Chondrocyte (in vitro differentiated cells): ENCODE results near the gene ACTR6. TPM values are rescaled to one million over a fixed set of nuclear protein-coding genes. Genes with fewer than 3 reads are reported as not detected.
A peak's percentile ranks its signal among the peaks of the same experiment; 100 is the strongest.

Experiments used
- DNase-seq: peaks from one replicate; pipeline ENCODE4 v3.0.0; 2021; ENCODE audit warnings: mixed read lengths, low spot score
- H3K27ac Mint-ChIP-seq: one replicate; pipeline ENCODE4 v1.8.0; 2021; ENCODE audit warnings: mild to moderate bottlenecking, moderate library complexity, mixed read lengths; ENCODE audit not compliant: unreplicated experiment
- H3K27me3 Mint-ChIP-seq: 2 replicates; pipeline ENCODE4 v1.8.0; 2021; ENCODE audit warnings: low read depth, mixed read lengths
- H3K36me3 Mint-ChIP-seq: 2 replicates; pipeline ENCODE4 v1.8.0; 2021; ENCODE audit warnings: low read depth, mixed read lengths
- H3K4me1 Mint-ChIP-seq: 2 replicates; pipeline ENCODE4 v1.8.0; 2021; ENCODE audit warnings: low read depth, mild to moderate bottlenecking, mixed read lengths
- H3K4me3 Mint-ChIP-seq: one replicate; pipeline ENCODE4 v1.8.0; 2021; ENCODE audit warnings: mild to moderate bottlenecking, moderate library complexity, mixed read lengths; ENCODE audit not compliant: unreplicated experiment
- H3K9me3 Mint-ChIP-seq: 2 replicates; pipeline ENCODE4 v1.8.0; 2021; ENCODE audit warnings: low read depth, mixed read lengths
- CTCF ChIP-seq: fragments of 200-600 bp; sonication (generic); IDR thresholded peaks from 2 replicates; pipeline ENCODE4 v1.5.0; 2021; ENCODE audit warnings: antibody characterized with exemption, mild to moderate bottlenecking, moderate library complexity
- total RNA-seq: library from RNA; stranded (reverse); gene quantifications from 3 replicates; pipeline ENCODE4 v1.2.1, GENCODE V29; 2021

Gene ACTR6
- total RNA-seq, 1 donor from 2014 or later, result 20.7 TPM

- Mint-ChIP-seq H3K36me3 (no peaks in the 10 kb centered on the region), H3K9me3 (no peaks in the 10 kb centered on the region), H3K27me3 (no peaks in the 10 kb centered on the region), H3K27ac (peak overlapping the region; percentile 90), H3K4me3 (peak overlapping the region; percentile 94), H3K4me1 (peaks cover 18% of the 10 kb centered on the region)
- no peak for DNase-seq
- no peak for TF ChIP-seq CTCF
These were observed 1.2 kb downstream of the ACTR6 start for GRCh38 chr12:100201604-100202423.

GRCh38 chr12:100207311-100207710, 6.7 kb downstream of the ACTR6 start:
- TF ChIP-seq CTCF, result no peak
- H3K27ac Mint-ChIP-seq, result no peak overlapping the region
- H3K36me3 Mint-ChIP-seq, result peaks cover 18% of the 10 kb centered on the region
- no peaks in the 10 kb centered on the region for H3K9me3 Mint-ChIP-seq
- H3K4me1 Mint-ChIP-seq, result no peaks in the 10 kb centered on the region
- no peak overlapping the region for H3K4me3 Mint-ChIP-seq
- no peaks in the 10 kb centered on the region for H3K27me3 Mint-ChIP-seq
- no peak for DNase-seq

- Mint-ChIP-seq H3K9me3 (no peaks in the 10 kb centered on the region), H3K4me1 (no peaks in the 10 kb centered on the region), H3K36me3 (peaks cover 21% of the 10 kb centered on the region), H3K27me3 (no peaks in the 10 kb centered on the region), H3K4me3 (no peak overlapping the region), H3K27ac (no peak overlapping the region)
- no peak for DNase-seq
- no peak for TF ChIP-seq CTCF
These were observed 8.2 kb downstream of the ACTR6 start for GRCh38 chr12:100208834-100209233.

- Mint-ChIP-seq H3K4me3 (no peak overlapping the region), H3K4me1 (no peaks in the 10 kb centered on the region), H3K36me3 (peaks cover 31% of the 10 kb centered on the region), H3K27me3 (no peaks in the 10 kb centered on the region), H3K9me3 (no peaks in the 10 kb centered on the region), H3K27ac (no peak overlapping the region)
- TF ChIP-seq CTCF, result no peak
- no peak for DNase-seq
These were observed 11.1 kb downstream of the ACTR6 start for GRCh38 chr12:100211698-100212097.

- no peak overlapping the region for H3K4me3 Mint-ChIP-seq
- H3K4me1 Mint-ChIP-seq, result no peaks in the 10 kb centered on the region
- no peaks in the 10 kb centered on the region for H3K9me3 Mint-ChIP-seq
- no peak overlapping the region for H3K27ac Mint-ChIP-seq
- no peaks in the 10 kb centered on the region for H3K27me3 Mint-ChIP-seq
- no peak for DNase-seq
- H3K36me3 Mint-ChIP-seq, result peaks cover 34% of the 10 kb centered on the region
- no peak for TF ChIP-seq CTCF
These were observed 12.6 kb downstream of the ACTR6 start for GRCh38 chr12:100213016-100213891.
